Caco-2 (cell line): ENCODE data around the gene CDC42BPB. TPM values are rescaled to one million over a fixed set of nuclear protein-coding genes. Genes with fewer than 3 reads are reported as not detected.

Source experiments
- BruUV-seq: library from RNA; stranded (reverse); fragments of 400-500 nt; replicated peaks from 2 replicates; lab custom pipeline; 2021; lab: Mats Ljungman, UMichigan
- CTCF ChIA-PET: fragments of 300-600 bp; sonication (Branson Sonifier 250); formaldehyde crosslinking; loops from one replicate; lab custom pipeline; 2022; ENCODE audit warnings: antibody characterized with exemption; lab: Charles Lee
- POLR2A ChIA-PET: fragments of 300-600 bp; sonication (Branson Sonifier 250); formaldehyde crosslinking; loops from one replicate; lab custom pipeline; 2022; ENCODE audit warnings: antibody characterized with exemption; lab: Charles Lee
- DNase-seq, 2 experiments: peaks; one replicate each; pipeline versions ENCODE4 v3.0.0 to v3.0.0-alpha.2; 2020 to 2022
- H3K27me3 ChIP-seq: replicated peaks from 2 replicates; pipeline ENCODE4 v1.6.0; 2011; ENCODE audit warnings: low read length; ENCODE audit not compliant: control insufficient read depth, insufficient read depth
- H3K36me3 ChIP-seq: 2 replicates; pipeline ENCODE4 v1.5.1; 2011; ENCODE audit warnings: low read length; ENCODE audit not compliant: control insufficient read depth, insufficient read depth
- H3K4me1 ChIP-seq: fragments of 250-450 bp; sonication (Bioruptor Pico); 2 replicates; pipeline ENCODE4 v1.5.1; 2020; ENCODE audit warnings: mild to moderate bottlenecking
- H3K4me3 ChIP-seq: 2 replicates; pipeline ENCODE4 v1.5.1; 2011; ENCODE audit warnings: low read depth, mild to moderate bottlenecking, control low read depth, low read length
- H3K9me3 ChIP-seq: fragments of 250-450 bp; sonication (Bioruptor Pico); 2 replicates; pipeline ENCODE4 v1.5.1; 2020; ENCODE audit warnings: mild to moderate bottlenecking, moderate library complexity
- H3K27ac Mint-ChIP-seq: one replicate; pipeline ENCODE4 v1.8.0; 2022; ENCODE audit warnings: mixed read lengths; ENCODE audit not compliant: unreplicated experiment
- H3K27me3 Mint-ChIP-seq: one replicate; pipeline ENCODE4 v1.8.0; 2022; ENCODE audit warnings: mixed read lengths; ENCODE audit not compliant: insufficient read depth, unreplicated experiment
- H3K36me3 Mint-ChIP-seq: one replicate; pipeline ENCODE4 v1.8.0; 2022; ENCODE audit warnings: mild to moderate bottlenecking, mixed read lengths; ENCODE audit not compliant: insufficient read depth, unreplicated experiment
- H3K4me1 Mint-ChIP-seq: one replicate; pipeline ENCODE4 v1.8.0; 2022; ENCODE audit warnings: low read depth, mixed read lengths; ENCODE audit not compliant: unreplicated experiment
- H3K4me3 Mint-ChIP-seq: one replicate; pipeline ENCODE4 v1.8.0; 2022; ENCODE audit warnings: mild to moderate bottlenecking, moderate library complexity, mixed read lengths; ENCODE audit not compliant: unreplicated experiment
- H3K9me3 Mint-ChIP-seq: one replicate; pipeline ENCODE4 v1.8.0; 2022; ENCODE audit warnings: mixed read lengths; ENCODE audit not compliant: unreplicated experiment
- CTCF ChIP-seq, 2 experiments: fragments of 200-600 bp in 1 of 2; IDR thresholded peaks; 1 replicate in 1 of 2; 2 replicates in 1 of 2; pipeline versions ENCODE4 v1.5.1 to v1.8.0; 2011 to 2022; ENCODE audit warnings: antibody characterized with exemption in 1 of 2, control low read depth in 1 of 2, inconsistent platforms in 1 of 2, low read depth in 1 of 2, low read length in 1 of 2, mild to moderate bottlenecking in 1 of 2, moderate library complexity in 1 of 2; ENCODE audit not compliant: insufficient read depth in 1 of 2, severe bottlenecking in 1 of 2, unreplicated experiment in 1 of 2
- intact Hi-C: fragments of 100-400 bp; cut with micrococcal nuclease; formaldehyde crosslinking; loops from one replicate; pipeline ENCODE4 v1.10.0; 2022; ENCODE audit not compliant: unreplicated experiment
- total RNA-seq: library from RNA; stranded (reverse); gene quantifications from 2 replicates; pipeline ENCODE4 v1.2.3, GENCODE V29; 2022

CDC42BPB gene
- total RNA-seq, 1 experiment from 2014 or later: 55.1 TPM

- intact Hi-C loops: no loop called here
- no peaks in the 10 kb centered on the region for H3K27me3 ChIP-seq
- TF ChIP-seq CTCF (IDR thresholded peaks at IDR 0.05; ENCODE audit: insufficient read depth in 1 of 2, low read depth in 1 of 2, low read length in 1 of 2, severe bottlenecking in 1 of 2, unreplicated experiment in 1 of 2): no peak
- no TSS peak for BruUV-seq
- CTCF ChIA-PET: no interaction called here
- H3K4me3 Mint-ChIP-seq: no peak overlapping the region
- H3K36me3 Mint-ChIP-seq: peaks cover 14% of the 10 kb centered on the region
- H3K9me3 ChIP-seq: no peaks in the 10 kb centered on the region
- H3K36me3 ChIP-seq: no peaks in the 10 kb centered on the region
- H3K27me3 Mint-ChIP-seq: no peaks in the 10 kb centered on the region
- no peak overlapping the region for H3K27ac Mint-ChIP-seq
- DNase-seq: no peak
- H3K9me3 Mint-ChIP-seq: peaks cover 7% of the 10 kb centered on the region
- H3K4me1 Mint-ChIP-seq: peaks cover 20% of the 10 kb centered on the region
- no peaks in the 10 kb centered on the region for H3K4me1 ChIP-seq
- POLR2A ChIA-PET: no interaction called here
- no peak overlapping the region for H3K4me3 ChIP-seq
These were observed 33.4 kb downstream of the CDC42BPB start for GRCh38 chr14:103023881-103024473.

GRCh38 chr14:103022685-103023044, 34.7 kb downstream of the CDC42BPB start:
- no peaks in the 10 kb centered on the region for H3K27me3 Mint-ChIP-seq
- H3K27ac Mint-ChIP-seq: no peak overlapping the region
- Histone ChIP-seq H3K9me3 (no peaks in the 10 kb centered on the region), H3K27me3 (no peaks in the 10 kb centered on the region), H3K36me3 (no peaks in the 10 kb centered on the region), H3K4me3 (no peak overlapping the region), H3K4me1 (no peaks in the 10 kb centered on the region)
- peaks cover 7% of the 10 kb centered on the region for H3K9me3 Mint-ChIP-seq
- ChIA-PET CTCF (no interaction called here), POLR2A (no interaction called here)
- intact Hi-C loops: no loop called here
- H3K4me1 Mint-ChIP-seq: peaks cover 20% of the 10 kb centered on the region
- no peak overlapping the region for H3K4me3 Mint-ChIP-seq
- no peak for DNase-seq
- H3K36me3 Mint-ChIP-seq: peaks cover 14% of the 10 kb centered on the region
- no TSS peak for BruUV-seq
- no peak for TF ChIP-seq CTCF (IDR thresholded peaks at IDR 0.05; ENCODE audit: insufficient read depth in 1 of 2, low read depth in 1 of 2, low read length in 1 of 2, severe bottlenecking in 1 of 2, unreplicated experiment in 1 of 2)

DNA sequence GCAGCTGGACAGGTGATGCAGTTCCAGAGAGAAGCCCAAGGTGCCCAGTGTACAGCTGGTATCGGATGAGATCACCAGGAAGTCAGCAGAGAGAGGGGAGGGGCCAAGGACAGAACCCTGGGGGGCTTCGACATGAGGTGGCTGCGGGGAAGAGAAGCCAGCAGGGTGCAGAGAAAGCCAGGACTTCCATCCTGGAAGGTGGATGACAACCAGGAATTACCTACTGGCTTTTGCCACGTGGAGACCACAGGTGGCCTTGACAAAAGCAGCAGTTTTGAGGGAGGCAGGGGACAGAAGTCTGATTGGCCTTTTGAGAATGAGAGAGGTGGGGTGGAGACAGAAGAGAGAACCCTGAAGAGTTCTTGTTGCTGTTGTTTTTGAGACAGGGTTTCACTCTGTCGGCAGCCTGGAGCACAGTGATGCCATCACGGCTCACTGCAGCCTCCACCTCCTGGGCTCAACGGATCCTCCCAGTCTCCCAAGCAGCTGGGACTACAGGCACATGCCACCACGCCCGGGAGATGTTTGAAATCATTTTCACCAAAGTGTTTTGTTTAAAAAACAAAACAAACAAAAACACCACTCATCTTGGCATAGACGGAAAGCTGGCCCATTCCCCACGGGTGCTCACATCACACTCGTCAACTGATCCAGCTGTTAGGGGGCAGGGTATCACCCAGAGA, 35.2 kb downstream of the CDC42BPB start:
- no peaks in the 10 kb centered on the region for H3K9me3 ChIP-seq
- H3K4me3 ChIP-seq: no peak overlapping the region
- H3K27ac Mint-ChIP-seq: peak overlapping the region; percentile 73
- intact Hi-C loops: no loop called here
- H3K36me3 ChIP-seq: no peaks in the 10 kb centered on the region
- H3K27me3 Mint-ChIP-seq: no peaks in the 10 kb centered on the region
- no peak overlapping the region for H3K4me3 Mint-ChIP-seq
- peaks cover 20% of the 10 kb centered on the region for H3K4me1 Mint-ChIP-seq
- BruUV-seq: no TSS peak
- H3K4me1 ChIP-seq: no peaks in the 10 kb centered on the region
- H3K9me3 Mint-ChIP-seq: peaks cover 6% of the 10 kb centered on the region
- peaks cover 14% of the 10 kb centered on the region for H3K36me3 Mint-ChIP-seq
- TF ChIP-seq CTCF (IDR thresholded peaks at IDR 0.05; ENCODE audit: insufficient read depth in 1 of 2, low read depth in 1 of 2, low read length in 1 of 2, severe bottlenecking in 1 of 2, unreplicated experiment in 1 of 2): no peak
- POLR2A ChIA-PET: no interaction called here
- DNase-seq: no peak
- no peaks in the 10 kb centered on the region for H3K27me3 ChIP-seq
- CTCF ChIA-PET: no interaction called here
